ENCODE results near the gene PRMT3.
"Not testable (repeated sequence)": the region's sequence is repeated elsewhere in the genome, so short reads cannot be mapped to it uniquely, and the experiment has no call there.

The PRMT3 gene

DNA sequence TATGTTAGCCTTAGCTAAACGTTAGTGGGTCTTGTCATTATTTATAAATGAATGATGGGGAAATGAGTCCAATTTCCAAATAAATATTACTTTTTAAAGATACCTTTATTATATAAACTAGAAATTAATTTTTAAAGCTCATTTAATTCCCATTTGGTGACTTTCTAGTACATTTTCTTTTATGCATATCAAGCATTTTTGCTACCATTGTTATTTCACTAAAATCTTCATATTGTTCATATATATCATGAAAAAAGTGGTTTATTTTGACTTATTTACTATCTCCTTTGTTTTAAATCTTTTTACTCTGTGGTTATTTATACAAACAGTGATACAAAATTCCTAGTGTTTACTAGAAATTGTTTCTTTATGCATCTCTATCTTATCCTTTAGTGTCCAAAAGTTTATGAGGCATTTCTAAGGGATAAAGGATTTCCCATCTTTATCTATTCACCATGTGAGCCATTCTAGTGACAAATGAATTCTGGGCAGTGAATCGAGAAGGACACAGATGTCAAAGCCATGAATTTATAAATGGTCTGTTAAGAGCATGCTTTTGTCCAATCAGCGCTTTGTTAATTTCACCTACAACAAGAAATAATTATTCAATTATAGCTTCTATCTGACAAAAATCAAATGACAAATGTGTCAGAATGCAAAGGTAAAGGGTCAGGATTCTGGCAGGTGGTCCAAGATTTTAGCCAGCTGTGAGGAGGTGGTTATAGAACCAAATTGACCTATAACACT lies 70.6 kb downstream of the PRMT3 start:
- no peak for DNase-seq

DNA sequence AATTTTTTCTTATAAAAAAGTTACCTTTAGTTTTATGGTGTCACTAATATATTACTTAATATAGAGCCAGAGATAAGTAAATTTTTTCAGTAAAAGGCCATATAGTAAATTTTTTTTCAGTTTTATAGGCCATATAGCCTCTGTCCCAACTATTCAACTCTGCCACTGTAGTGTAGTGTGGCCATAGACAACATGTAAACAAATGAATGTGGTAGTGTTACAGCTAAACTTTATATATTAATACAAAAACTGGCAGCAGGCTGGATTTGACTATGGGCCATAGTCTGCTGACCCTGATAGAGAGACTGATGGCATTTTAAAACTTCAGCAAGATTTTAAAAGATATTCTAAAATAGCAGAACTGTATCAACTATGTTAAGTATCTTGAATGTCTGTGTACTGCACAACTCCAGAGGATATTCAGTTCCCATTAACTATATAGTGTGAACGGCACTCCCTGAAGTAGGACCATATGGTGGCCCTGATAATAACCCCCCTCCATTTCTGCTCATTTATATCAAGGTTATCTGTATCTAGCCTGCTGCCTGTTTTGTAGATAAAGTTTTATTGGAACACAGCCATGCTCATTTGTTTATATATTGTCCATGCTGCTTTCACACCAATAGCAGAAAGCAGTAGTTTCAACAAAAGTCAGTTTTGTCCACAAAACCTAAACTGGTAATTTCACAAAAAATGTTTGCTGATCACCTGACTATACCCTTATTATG lies 71.6 kb downstream of the PRMT3 start:
- DNase-seq = no peak

DNA sequence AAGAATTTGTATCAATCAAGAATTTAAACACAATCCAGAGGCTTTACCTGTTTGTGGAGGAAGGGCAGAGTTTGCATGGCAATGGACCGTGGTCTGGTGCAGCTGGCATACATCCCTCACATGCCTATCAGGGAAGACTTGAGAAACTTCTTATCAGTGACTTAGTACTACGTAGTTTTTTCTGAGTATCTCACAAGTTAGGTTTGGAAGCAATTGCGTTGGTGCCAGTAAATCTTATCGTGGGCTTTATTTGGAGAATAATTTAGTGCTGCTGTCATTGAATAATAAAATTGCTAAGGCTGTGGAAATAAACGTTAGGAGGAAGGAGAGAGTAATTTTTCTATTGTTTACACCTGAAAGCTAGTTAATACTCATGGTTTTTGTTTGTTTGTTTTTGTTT lies 72.3 kb downstream of the PRMT3 start:
- no peak for DNase-seq

- DNase-seq = no peak
Observed at GRCh38 chr11:20464518-20464917, 77.0 kb downstream of the PRMT3 start.

DNA sequence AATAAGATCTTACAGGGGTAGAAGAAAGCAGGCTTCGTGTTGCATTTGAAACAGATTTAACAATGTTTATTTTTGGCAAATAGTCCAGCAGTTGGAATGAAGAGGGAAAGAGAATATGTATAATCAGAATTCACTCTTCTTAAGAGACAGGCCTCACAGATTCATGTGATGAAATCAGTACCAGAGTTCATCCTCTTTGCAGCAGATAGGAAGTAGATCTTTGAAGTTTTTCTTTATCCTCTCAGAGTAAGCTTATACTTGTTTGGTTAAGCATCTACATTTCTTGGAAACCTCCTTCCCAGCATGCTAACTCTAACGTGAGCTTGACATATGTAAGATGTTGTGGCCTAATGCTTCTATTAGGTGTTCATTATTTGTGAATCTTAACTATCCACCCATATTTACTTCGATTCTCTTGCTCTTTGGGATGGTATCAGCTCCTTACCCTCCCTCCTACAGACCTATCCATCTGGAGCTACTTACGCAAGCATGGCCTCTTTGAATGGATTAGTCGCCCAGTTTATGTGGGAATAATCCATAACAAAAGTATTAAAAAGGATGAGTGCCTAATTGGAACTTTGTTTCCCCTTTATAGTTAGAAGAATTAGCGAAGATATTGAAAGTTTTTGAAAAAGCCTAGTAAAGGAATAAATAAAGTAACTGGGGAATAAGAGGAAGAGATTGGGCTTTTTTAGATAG lies 80.1 kb downstream of the PRMT3 start:
- DNase-seq = no peak

GRCh38 chr11:20470348-20470747 lies 82.8 kb downstream of the PRMT3 start:
- no peak for DNase-seq

GRCh38 chr11:20471929-20472328 lies 84.4 kb downstream of the PRMT3 start:
- not testable (repeated sequence) for DNase-seq

GRCh38 chr11:20474176-20474881 lies 86.8 kb downstream of the PRMT3 start:
- DNase-seq = no peak

- DNase-seq = peak; percentile 43
Observed at GRCh38 chr11:20474882-20475517, 87.5 kb downstream of the PRMT3 start.

DNA sequence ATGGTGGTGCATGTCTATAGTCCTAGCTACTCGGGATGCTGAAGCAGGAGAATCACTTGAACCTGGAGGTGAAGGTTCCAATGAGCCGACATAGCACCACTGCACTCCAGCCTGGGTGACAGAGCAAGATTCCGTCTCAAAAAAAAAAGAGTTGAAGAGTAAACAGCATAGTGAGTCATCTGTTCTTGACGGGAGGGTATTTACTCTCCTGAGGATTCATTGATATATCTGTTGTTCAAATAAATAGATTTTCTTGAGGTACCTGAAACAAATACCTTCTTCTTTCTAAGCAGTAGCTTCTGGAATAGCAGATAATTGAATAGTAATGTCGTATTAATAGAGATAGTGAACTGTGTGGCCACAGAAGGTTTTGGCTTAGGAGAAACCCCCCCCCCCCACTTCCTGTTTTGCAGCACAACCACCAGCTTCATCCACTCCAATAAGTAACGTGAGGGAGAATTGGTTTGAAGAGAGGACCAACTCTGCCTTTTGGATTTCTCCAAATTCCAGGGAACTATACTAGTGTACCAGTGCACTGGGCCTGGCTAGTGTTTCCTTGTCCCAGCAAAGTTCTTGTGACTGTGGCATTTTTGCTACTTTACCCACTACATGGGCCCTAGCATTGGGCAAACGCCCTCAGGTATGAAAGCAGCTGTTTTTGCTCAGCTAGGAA lies 90.0 kb downstream of the PRMT3 start:
- no peak for DNase-seq

DNA sequence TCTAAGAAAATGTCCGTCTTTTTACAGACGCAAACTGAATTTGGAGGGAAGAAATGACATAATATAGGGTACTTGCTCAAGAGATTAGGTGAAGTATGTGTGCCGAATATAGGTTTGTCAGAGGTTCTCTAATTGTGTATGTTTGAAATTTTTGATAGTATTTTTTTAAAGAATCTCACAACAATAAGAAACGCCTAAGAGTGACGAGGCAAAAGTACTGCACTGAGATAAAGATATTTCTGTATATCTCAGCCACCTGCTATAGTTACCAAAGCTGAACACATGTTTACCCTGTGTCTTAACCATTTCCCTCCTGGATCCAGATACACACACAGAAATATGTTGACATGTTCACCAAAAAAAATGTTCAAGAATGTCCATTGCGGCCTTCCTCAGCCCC lies 92.0 kb downstream of the PRMT3 start:
- no peak for DNase-seq

DNA sequence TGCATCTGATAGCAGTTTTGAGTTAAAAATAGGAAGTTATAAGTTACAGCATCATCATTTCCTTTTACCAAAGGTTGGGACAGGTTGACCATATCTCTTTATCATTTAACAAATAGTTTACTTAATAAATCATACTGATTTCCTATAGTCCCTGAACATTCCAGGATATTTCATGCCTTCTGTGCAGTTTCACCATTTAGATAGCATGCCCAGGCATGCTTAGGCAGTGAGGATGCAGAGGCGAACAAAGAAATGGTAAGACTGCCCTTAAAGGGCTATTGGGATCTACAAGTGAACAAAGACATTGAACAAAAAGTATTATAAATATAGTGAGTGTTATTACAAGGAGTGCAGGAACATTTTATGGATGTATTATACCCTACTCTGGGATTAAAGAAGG lies 96.4 kb downstream of the PRMT3 start:
- no peak for DNase-seq

DNA sequence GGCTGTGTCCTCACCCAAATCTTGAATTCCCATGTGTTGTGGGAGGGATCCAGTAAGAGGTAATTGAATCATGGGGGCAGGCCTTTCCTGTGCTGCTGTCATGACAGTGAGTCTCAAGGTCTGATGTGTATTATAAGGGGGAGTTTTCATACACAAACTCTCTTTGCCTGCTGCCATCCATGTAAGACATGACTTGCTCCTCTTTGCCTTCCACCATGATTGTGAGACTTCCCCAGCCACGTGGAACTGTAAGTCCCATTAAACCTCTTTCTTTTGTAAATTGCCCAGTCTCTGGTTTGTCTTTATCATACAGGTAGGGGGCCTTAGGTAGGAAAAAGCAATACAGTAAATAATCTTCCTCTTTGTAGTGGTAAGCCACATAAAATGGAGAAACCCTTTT lies 96.9 kb downstream of the PRMT3 start:
- DNase-seq = not testable (repeated sequence)

DNA sequence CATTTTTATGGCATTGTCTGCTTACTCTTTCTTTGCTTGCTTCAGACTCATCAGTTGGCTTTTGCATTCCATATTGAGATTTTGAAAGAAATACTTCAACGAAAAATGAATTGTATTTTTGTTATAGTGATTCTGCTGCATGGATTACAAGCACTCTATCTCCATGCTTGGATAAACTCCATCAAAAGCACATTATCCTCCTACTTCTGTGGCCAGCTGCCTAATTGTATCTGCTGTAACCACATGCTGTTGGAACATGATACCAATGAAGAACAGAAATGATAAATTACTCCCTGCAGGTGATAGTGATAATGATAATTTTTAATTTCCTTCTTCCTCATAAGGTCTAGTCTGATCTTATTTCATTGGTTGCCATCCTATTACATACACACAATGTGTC lies 100.8 kb downstream of the PRMT3 start:
- no peak for DNase-seq

DNA sequence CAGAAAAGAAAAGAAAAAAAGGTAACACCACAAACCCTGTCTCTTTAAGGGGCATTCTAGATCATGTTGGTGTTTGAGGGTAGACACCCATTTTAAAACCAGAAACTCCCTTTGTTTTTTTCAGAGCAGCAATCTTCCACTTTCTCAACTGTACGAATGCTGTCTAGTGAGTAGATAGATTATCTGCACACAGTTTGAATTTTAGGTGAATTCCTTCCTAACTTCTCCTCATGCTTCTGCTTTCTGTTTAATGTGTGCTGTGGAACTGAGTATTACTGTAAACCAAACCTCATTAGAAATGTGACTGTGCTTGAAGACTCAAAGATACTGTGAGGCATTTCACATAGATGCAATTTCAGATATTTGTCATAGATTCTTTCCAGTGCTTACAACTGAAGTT lies 102.4 kb downstream of the PRMT3 start:
- no peak for DNase-seq

DNA sequence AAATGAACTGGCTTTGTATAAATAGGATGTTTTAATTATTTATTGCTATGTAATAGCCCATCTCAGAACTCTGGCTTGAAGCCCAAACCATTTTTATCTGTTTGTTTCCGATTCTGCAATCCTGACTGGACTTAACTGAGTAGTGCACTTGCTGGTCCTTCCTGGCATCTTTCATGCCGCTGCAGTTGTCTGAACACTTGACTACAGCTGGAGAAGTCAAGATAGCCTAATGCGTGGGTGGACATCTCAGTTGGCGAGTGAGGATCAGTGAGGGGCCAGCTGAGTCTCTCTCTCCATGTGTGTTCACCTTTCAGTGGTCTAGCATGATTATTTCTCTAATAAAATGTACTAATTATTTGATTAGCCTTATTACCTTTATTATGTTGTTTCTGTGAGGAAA lies 105.8 kb downstream of the PRMT3 start:
- no peak for DNase-seq

DNA sequence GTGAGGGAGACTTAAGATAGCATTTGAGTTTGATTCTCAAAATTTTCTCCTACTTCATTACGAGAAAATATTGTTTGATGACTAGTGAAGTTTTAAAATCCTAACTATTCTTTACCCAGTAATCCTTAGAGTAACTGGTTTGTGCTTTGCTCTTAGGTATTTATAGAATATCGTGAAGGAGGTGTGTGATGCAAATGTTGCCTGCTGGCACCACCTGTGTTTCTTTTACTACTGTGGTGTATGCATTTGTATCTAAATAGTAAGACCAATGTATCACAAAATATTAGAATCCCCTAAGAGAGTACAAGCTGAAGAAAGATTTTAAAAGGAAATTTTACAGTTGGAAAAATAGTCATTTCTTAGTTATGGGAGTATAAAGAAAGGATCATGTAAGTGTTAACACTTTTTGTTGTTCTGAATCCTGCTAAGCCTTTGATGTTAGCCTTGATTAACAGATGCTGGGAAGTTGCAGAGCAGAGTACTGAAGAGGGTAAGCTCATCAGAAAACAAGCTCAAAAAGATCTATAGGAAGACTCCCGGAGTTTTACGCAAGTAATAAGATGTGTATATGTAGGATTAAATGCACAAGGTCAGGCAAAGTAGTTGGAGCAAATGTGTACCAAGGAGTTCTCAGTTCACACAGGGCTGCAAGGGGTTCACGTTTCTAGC lies 109.7 kb downstream of the PRMT3 start:
- DNase-seq = no peak

DNA sequence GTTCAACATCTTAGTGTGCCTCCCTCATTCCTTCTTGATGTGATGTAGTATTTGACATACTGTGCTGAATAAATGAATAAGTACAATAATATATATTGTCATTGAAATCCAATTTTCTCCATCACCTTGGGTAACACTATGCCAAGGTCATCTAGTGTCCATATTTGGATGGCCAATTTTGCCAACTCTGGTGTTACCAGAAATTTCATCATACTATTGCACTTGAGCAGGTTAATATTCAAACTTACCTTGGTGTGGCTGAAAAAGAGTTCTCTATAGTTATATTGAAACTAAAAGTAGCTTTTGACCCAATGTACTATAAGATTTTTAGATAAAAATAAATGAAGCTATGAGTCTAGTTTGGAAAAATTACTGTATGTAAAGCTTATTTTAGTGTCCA lies 113.7 kb downstream of the PRMT3 start:
- DNase-seq = no peak

DNA sequence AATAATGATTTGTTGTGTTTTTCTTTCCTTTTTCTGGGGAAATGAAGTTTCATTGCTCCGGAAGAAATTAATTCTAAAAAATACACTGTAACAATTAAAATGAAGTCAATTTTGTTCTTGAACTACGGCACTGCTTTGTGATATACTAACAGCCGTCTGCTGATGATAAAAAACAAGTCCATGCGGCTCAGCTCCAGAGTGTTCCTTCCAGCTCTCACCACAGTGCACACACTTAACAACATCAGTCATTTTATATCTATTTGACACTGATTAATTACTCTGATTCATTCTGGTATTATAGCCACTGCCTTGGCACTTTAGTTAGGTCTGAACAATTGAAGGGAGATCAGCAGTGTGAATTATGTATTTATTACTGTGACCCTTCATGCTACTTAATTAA lies 114.5 kb downstream of the PRMT3 start:
- no peak for DNase-seq

DNA sequence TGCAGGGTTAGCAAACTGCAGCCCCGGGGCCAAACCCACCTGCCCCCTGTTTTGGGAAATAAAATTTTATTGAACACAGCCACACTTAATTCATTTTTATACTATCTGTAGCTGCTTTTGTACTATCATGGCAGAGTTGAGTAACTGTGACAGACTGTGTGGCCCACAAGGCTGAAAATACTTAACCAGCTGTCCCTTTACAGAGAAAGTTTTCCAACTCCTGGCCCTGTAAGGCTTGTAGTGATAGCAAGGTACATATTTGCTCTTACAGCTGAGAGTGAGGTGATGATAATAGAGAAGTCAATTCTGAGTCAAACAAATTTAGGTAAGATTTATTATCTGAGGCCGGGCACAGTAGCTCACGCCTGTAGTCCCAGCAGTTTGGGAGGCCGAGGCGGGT lies 124.5 kb downstream of the PRMT3 start:
- no peak for DNase-seq

DNA sequence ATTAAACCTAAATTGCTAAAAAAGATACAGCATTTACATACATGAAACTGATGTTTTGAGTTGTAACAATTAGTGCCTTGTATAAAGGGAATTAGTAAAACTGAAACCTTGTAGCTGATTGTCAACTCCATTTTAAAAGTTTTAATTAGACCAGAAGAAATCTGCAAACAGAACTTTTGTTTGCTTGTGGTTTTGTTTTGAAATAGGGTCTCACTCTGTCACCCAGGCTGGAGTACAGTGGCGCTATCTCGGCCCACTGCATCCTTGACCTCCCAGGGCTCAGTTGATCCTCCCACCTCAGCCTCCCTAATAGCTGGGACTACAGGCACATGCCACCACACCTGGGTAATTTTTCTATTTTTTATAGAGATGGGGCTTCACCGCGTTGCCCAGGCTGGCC lies 125.4 kb downstream of the PRMT3 start:
- no peak for DNase-seq

All from inflammatory macrophage treated with lipopolysaccharide for 4 hours (primary cell).